ENCODE results near the gene OTX1. TPM values are rescaled to one million over a fixed set of nuclear protein-coding genes. Genes with fewer than 3 reads are reported as not detected.

Gene OTX1
- total RNA-seq, 1 donor from 2014 or later, result not detected

DNA sequence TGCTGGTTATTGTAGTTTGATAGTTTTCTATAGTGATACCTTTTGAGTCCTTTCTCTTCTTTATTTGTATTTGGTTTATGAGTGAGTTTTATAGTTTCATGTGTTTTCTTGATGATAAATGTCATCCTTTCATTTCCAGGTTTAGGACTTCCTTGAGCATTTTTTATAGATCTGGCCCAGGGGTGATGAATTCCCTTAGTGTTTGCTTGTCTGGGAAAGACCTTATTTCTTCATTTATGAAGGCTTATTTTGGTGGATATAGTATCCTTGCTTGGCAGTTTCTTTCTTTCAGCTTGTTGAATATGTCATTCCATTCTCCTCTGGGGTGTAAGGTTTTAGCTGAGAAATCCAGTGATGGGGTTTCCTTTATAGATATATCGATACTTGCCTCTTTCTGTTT lies 53.9 kb downstream of the OTX1 start:
- DNase-seq (ENCODE audit: low spot score) (no peak), ATAC-seq (no peak)
